Adrenal gland (tissue), 5 donors: ENCODE data around the gene ANKRD11.

Experiments
- CTCF ChIP-seq, 6 experiments: fragments of 450-650 bp in 4 of 6; fragments of 200-600 bp in 2 of 6; sonication (generic) in 1 of 6; IDR thresholded peaks; 1 replicate in 5 of 6; 2 replicates in 1 of 6; pipeline versions ENCODE4 v1.5.1 to v1.8.0; 2016 to 2021; ENCODE audit warnings: antibody characterized with exemption in 6 of 6, mild to moderate bottlenecking in 2 of 6, moderate library complexity in 1 of 6
- POLR2A ChIP-seq, 2 donors: fragments of 450-650 bp; IDR thresholded peaks; one replicate each; pipeline ENCODE4 v1.6.1; 2017; ENCODE audit warnings: antibody characterized with exemption in 2 of 2, mild to moderate bottlenecking in 2 of 2, moderate library complexity in 1 of 2
- donor health status: DM: no; HTN: no; CAD: no.

DNA sequence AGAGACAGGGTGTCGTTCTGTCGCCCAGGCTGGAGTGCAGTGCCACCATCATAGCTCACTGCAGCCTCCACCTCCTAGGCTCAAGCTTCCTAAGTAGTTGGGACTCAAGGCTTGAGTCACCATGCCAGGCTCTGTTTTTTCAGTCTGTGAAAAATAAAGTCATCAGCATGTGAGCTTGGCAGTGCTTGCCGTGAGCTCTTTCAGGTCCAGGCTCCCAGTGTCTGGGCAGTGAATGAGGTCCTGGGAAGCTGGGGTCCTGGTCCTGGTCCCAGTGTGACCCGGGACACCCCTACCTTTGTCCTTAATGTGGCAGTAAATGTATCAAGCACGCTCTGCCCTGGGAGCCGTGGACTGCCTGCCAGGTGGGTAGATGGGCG, 47.2 kb upstream of the ANKRD11 start:
- no peak for TF ChIP-seq CTCF (IDR thresholded peaks at IDR 0.05)
- no peak for TF ChIP-seq POLR2A (IDR thresholded peaks at IDR 0.05)
